GM18867 (cell line): Measurements from ENCODE around the gene INPP5E.
A peak's percentile ranks its signal among the peaks of the same experiment; 100 is the strongest.
"Not testable (repeated sequence)": the region's sequence is repeated elsewhere in the genome, so short reads cannot be mapped to it uniquely, and the experiment has no call there.

Experiments
- ATAC-seq: cut with Tn5 transposase; IDR thresholded peaks from one replicate; pipeline ENCODE4 v1.9.1; 2021; ENCODE audit warnings: mild to moderate bottlenecking, moderate library complexity; ENCODE audit not compliant: unreplicated experiment

INPP5E gene

DNA sequence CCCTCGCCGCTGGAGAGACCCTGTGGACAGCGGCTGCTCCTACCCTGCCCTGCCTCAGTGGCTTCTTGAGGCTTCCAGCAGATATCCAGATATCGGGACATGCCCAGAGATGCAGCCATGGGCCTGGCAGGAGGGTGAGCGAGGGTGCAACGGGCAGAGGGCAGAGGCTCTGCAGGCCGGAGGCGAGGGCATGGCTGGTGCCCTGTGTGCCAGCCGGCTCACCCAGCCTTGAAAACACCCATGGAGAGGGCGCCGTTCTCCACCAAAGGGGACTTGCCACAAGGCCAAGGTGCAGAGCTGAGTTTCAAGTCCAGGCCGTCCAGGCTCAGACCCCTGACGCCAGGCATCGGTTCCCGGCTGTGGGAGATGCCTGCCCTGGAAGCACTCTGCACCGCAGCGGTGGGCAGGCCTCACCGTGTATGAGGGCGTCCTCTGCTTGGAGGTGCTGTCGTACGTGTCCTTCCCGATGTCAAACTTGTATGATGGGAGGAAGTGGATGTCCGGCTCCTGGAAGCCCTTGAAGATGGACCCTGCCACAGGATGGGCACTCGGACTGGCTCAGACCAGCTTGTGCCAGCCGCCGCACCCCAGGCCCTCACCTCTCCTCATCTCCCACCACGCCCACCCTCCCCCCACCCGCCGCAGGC lies 8.9 kb downstream of the INPP5E start:
- no peak for ATAC-seq

DNA sequence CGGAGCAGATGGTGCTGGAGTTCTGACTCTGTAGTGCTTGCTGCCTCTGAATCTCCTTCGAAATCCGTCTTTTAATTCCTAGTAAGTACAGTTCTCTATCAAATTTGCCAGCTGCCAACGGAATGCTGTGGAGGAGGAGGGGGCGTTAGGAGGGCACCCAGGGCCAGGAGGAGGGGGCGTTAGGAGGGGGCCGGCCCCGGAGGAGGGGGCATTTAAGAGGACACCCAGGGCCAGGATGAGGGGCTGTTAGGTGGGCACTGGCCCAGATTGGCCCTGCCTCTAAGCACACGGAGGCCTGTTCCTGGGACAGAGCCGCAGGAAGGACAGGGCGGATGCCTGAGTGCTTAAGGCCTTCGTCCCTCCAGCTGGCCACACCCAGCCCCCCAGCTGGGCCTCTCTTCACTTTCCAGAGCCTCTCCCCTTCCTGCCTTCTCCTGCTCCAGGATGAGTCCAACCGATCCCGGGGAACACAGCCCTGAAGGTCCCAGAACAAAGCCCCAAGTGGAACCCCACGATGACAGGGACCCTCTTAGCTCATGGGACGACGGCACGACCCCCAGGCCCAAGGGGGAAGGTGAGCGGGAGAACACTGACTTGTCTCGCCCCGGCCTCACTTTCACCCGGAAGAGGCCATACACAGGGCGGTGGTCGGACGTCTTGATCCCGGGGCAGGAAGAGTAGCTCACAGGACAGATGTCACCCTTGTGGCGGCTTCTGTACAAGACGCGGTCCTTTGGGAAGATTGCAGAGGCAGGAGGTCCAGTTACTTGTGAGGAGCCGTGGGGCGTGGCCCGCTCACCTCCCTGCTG lies 9.8 kb downstream of the INPP5E start:
- no peak for ATAC-seq

DNA sequence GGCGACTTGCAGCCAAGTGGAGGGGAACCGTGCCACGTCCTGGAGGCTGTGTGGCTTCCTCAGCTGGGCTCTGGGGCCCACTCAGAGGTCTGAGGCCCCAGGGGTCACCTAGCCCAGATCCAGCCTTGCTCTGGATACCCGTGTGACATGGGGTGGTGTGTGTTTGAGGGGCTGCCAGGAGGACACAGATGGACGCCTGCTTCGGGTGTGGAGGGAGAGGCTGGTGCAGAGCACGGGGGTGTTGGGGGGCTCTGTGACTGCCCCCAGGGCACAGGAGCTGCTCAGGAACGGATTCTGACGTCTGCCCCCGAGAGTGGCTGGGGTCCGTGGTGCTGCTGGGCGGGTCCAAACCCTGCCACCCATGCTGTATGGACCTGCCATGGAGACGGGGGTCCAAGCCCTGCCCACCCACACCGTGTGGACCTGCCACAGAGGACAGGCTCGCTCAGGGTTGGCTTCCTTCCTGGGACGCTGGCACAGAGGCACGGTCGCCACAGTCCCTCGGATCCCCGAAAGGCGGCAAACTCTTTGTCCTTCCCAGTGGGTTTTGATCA lies 10.5 kb downstream of the INPP5E start:
- ATAC-seq = no peak

DNA sequence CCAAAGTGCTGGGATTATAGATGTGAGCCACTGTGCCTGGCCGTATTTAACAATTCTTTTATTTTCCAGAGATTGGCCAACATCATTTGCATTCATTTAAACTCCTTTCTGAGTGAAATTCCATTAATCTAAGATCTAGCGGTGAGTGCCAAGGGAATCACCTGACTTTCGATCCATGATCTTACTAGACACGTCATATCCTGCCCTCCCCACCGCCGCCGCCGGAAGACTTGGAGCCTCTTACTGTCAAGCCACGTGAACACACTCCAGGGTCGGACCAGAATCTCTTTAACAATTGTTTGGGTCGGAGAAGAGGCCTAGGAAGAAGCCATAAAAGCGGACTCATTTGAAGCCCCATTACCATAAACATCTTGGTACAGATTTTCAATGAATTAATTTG lies 12.9 kb downstream of the INPP5E start:
- no peak for ATAC-seq

DNA sequence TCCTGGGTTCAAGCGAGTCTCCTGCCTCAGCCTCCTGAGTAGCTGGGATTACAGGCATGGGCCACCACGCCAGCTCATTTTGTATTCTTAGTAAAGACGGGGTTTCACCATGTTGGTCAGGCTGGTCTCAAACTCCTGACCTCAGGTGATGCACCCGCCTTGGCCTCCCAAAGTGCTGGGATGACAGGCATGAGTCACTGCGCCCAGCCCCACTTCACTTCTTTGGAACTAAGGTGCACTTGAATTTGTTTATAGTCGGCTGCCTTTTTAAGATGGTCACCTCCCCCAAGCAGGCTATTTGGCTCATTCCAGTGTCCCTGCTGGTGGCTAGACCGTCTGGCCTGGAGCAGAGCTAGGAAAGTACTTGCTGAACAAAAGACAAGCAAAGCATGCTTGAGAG lies 14.3 kb downstream of the INPP5E start:
- not testable (repeated sequence) for ATAC-seq

DNA sequence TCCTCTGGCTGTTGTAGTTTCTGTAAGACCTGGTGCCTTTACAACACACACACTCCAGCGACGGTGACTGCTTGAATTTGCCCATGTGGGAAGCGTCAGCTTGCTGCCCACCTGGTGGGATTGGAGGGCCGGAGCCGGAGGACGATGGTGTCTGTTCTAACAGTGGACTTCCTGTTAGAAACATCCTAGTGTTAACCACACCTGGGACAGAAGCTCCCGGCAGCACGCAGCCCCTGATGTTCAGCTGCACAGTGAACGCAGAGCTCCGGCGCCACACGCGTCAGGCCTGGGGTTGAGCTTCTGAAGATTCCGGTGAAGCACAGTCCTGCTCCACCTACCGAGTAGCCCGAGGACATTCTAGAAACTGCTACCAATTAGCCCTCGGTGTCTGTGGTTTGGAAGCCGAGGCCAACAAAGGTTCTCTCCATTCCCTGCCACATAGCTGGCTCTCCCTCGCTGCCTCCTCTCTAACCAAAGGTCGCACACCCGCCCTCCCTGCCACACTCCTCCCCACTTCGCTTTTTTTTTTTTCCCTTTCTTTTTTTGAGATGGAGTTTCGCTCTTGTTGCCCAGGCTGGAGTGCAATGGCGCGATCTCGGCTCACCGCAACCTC lies 14.8 kb downstream of the INPP5E start:
- no peak for ATAC-seq

DNA sequence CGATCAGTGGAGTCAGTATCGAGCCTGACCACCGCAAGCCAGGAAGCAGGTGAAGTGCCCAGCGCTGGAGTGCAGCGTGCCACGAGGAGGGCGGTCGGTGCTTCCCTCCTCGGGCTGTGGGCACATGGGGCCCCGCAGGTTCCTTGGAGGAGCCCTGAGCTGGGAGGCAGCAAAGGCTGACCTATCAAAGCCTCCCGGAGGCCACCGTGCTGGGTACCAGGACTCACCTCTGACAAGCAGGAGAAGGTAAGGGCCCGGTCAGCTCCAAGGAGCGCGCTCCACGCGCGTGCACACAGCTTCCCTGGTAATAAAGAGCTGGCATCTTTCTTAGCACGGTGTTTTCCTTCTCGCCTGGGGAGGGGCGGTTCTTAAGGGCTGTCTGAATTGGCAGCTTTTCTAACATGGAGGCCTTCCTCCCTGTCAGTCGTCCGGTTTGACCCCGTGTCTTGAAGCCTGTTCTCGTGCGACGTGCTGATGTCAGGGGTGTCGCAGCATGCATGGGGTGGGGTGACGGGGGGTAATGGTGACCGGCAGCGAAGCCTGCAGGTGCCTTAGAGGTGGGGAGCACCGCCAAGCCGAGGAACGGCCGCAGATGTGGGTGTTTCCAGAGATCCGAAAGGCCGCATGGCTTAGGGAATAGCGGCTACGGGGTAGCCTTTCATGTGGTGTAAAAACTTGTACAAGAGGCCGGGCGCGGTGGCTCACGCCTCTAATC lies 16.1 kb downstream of the INPP5E start:
- no peak for ATAC-seq

DNA sequence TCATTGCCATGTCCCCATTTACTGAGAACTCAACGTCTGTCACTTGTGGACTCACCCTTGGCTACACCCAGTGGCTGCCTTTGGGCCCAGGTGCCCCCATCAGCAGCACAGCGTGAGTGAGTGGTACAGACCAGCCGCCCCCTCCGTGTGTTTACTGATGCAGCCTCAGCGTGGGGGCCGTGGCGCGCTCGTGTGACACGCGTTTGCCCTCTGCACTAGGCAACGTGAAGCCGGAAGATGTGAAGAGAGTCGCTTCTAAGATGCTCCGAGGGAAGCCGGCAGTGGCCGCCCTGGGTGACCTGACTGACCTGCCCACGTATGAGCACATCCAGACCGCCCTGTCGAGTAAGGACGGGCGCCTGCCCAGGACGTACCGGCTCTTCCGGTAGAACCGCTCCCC lies 16.8 kb downstream of the INPP5E start:
- ATAC-seq = no peak

DNA sequence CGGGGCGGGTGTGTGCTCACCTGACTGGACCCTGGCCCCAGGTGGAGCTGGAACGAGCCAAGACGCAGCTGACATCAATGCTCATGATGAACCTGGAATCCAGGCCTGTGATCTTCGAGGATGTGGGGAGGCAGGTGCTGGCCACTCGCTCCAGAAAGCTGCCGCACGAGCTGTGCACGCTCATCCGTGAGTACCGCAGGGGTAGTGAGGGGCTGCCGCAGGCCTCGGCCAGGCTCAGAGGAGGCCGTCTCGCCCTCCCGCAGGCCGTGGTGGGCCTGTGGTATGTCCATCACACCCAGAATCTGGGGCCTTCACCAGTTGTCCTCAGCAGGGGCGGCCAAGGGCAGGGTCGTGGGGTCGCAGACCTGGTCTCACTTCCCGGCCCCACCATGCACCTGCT lies 17.9 kb downstream of the INPP5E start:
- ATAC-seq = no peak

DNA sequence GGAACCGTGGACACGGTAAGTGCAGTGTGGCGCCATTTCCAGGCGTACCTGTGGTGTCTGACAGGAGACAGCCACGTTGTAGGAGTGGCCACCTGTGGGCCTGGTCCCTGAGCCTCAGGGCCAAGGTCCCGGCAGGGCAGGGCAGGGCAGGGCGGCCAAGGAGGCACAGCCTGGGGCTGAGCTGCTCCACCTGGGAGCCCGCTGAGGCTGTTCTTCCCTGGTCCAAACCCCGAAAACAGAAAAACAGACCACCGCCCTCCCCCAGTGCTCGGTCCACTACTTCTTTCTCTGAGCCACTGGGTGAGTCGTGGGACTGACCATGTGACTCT lies 20.6 kb downstream of the INPP5E start:
- ATAC-seq = no peak

DNA sequence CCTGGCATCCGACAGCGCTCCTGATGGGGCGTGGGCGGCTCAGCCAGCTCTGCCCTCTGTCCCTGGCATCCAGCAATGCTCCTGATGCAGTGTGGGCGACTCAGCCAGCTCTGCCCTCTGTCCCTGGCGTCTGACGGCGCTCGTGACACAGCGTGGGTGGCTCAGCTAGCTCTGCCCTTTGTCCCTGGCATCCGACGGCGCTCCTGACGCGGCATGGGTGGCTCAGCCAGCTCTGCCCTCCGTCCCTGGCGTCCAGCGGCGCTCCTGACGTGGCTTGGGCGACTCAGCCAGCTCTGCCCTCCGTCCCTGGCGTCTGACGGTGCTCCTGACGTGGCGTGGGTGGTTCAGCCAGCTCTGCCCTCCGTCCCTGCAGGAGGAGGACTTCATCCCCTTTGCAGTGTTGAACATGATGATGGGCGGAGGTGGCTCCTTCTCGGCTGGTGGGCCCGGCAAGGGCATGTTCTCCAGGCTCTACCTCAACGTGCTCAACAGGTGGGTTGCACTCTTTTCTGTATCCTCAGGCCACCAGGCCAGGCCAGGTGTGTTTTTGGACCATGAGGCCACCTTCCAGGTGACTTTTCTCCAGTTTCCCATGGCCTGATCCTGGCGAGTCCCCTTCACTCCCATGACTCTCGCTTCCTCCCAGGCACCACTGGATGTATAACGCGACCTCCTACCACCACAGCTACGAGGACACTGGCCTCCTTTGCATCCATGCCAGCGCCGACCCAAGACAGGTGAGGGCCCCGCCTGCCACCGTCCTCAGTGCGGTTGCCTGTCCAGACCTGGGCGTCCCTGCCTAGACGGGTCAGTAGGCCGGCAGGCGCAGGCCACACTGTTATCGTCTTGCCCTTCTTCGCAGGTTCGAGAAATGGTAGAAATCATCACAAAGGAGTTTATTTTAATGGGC lies 21.2 kb downstream of the INPP5E start:
- ATAC-seq = no peak

DNA sequence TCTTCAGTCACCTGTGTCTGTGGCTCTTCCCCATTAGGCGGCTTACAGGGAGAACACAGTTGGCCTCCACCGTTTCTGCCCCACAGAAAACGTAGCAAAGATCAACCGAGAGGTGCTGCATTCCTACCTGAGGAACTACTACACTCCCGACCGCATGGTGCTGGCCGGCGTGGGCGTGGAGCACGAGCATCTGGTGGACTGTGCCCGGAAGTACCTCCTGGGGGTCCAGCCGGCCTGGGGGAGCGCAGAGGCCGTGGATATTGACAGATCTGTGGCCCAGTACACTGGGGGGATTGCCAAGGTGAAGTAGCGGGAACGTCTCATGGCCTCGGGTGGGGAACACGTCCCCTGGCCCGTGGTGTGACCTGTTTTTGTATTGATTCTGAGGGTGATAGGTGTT lies 22.7 kb downstream of the INPP5E start:
- no peak for ATAC-seq

DNA sequence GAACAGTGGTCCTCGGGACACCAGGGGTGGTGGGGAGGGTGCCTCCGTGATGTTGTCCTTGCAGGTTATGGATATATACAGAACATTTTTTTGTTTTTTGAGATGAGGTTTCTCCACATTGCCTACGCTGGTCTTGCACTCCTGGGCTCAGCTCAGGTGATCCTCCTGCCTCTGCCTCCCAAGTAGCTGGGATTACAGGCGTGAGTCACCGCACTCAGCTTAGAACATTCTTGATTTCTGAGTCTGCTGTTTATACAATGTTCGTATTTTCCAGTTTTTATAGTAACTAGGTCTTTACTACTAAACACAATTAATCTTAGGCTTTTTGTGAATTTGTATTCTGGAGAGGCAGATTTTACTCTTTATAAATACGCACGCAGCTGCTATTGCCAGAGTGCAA lies 23.2 kb downstream of the INPP5E start:
- no peak for ATAC-seq

DNA sequence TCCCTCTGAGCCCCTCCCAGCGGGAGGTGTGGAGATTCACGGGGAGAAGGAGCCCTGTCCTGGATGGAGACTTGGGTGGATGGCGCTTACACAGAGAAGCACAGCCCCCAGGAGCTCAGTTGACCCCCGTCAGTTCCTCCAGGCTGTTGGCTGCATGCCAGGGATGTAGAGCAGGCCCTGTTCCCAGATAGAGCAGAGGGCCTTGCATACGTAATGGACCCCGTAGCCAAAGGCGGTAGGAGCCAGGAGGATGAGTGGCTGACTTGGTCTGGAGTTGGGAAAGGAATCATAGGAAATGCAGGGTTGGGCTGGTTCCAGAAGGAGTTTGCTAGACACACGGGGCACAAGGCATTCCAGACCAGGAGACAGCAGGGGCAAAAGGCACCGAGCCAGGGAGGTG lies 26.7 kb downstream of the INPP5E start:
- no peak for ATAC-seq

DNA sequence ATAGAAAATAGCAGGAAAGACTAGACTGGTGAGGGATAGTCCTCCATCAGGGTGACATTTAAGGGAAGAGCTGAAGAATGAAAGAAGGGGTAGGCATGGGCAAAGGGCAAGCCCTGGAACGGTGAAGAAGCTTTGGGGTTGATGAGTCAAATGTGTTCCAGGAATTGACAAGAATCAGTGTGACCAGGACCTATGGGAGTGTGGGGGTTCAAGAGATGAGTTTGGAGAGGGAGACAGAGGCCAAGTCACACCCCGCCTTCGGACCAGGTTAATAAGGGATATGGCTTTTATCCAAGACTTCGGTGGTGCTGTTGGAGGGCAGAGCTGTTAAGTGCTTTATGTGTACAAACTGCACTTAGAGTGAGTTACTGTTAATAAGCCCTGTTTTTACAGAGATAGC lies 28.3 kb downstream of the INPP5E start:
- ATAC-seq = no peak

DNA sequence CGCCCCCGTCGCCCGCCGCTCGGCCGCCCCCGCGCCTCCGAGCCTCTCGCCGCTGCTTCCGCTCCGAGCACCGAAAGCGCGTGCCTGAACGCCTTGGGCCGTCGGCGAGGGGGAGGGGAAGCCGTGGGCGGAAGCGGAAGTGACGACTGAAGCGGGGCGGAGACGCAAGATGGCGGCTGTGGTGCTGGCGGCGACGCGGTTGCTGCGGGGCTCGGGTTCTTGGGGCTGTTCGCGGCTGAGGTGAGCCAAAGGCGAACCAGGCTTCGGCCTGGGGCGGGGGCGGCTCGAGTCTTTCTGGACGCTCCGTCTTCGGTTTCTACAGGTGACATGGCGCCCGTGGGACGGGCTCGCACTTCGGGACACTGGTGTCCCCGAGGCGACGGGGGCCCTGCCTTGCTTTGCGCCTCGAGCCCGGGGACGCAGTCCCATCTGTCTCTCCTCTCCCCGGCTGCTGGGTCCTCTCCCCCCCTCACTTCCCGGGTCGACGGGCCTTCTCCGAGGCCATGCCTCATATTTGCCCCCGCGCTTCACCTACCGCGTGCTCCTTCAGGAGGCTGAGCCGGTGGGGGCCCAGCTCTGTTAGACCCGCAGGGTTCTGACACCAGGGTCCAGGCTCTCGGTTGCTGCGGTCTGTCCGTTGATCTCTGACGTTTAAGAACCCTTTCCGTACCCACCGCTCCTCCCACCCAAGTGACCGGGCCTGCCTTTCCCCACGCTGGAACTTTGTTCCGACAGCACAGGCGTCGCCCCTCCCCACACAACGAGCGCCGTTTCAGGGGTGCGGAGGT lies 29.0 kb downstream of the INPP5E start, which contains the start of the genes ENTR1 and PMPCA:
Gene ENTR1 (minus strand): TSS at position 115 of the 788 bp plus-strand sequence. CDS start 217 bp downstream, outside the sequence.
Gene PMPCA (plus strand): TSS at position 159 of the 788 bp plus-strand sequence. CDS start 11 bp downstream, at position 170.
- peak; percentile 81 for ATAC-seq

DNA sequence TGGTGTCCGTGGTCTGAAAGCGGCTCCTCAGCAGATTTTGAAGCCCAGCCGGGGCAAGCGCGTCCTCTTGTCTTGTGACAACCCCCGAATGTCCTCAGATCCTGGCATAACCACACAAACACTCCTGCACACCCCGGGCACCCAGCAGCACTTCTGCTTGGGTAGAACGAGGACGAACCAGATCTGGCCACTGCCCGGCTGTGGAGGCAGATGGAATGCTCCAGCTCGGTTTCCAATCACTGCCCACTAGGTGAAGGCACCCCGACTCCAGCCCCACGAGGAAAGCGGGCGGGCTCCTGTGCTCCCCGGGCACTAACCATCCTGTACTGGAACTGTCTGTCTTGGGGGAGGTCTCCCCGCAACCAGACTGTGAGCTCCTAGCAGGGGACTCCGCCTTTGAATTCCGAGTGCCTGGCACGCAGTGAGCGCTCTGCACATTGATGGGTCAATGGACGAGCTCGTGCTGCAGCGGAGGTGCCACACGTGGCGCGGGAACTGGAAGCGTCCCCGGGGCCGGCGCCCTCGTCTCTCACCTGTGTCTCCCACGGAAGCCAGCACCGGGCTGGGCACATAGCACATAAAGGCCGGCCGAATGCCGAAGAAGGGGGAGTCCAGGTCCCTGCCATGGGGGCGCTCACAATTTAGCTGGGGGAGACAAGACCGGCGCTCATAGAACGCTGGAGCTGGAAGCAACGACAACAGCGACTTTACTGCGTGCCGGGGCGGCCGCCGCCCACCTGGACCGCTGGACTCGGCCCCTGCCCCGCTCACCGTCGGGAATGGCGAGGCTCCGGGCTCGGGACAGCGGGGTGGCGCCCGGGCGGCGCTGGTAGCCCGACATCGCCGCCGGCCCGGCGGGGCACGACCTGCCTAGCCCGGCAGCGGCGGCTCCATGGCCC lies 29.8 kb downstream of the INPP5E start:
- peak; percentile 20 for ATAC-seq

DNA sequence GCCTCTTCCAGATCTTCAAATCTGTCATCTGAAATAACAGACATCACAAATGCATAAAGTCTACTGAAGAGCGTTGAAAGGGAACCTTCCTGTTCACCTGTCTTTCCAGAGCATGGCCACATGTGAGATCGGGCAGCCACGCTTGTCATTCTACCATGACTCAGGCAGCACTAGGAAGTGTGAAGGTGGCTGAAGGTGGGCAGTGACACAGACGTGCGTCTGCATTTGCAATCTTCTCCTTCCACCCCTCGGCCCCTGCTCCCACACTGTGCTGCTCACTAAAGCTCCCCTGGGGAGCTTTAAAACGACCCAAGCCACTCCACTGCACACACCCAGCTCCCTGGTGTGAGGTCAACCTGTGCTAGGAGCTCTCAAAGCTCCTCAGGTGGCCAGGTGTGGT lies 31.7 kb downstream of the INPP5E start:
- no peak for ATAC-seq
